Neural cell (in vitro differentiated cells): ENCODE measurements around the gene NME9.

Experiments used
- CTCF ChIP-seq: fragments of 450-650 bp; IDR thresholded peaks from 2 replicates; pipeline ENCODE4 v1.5.1; 2014; ENCODE audit warnings: antibody characterized with exemption, mild to moderate bottlenecking, moderate library complexity; ENCODE audit not compliant: poor library complexity, severe bottlenecking
- POLR2AphosphoS5 ChIP-seq: IDR thresholded peaks from 2 replicates; pipeline ENCODE4 v1.6.1; 2012

- TF ChIP-seq CTCF, result no peak
- TF ChIP-seq POLR2AphosphoS5, result no peak
Observed at GRCh38 chr3:138355071-138355470, 25.4 kb upstream of the NME9 start.
